Measurements from ENCODE around the gene SLCO1B3.
"Not testable (repeated sequence)": the region's sequence is repeated elsewhere in the genome, so short reads cannot be mapped to it uniquely, and the experiment has no call there.

Gene SLCO1B3, protein sequence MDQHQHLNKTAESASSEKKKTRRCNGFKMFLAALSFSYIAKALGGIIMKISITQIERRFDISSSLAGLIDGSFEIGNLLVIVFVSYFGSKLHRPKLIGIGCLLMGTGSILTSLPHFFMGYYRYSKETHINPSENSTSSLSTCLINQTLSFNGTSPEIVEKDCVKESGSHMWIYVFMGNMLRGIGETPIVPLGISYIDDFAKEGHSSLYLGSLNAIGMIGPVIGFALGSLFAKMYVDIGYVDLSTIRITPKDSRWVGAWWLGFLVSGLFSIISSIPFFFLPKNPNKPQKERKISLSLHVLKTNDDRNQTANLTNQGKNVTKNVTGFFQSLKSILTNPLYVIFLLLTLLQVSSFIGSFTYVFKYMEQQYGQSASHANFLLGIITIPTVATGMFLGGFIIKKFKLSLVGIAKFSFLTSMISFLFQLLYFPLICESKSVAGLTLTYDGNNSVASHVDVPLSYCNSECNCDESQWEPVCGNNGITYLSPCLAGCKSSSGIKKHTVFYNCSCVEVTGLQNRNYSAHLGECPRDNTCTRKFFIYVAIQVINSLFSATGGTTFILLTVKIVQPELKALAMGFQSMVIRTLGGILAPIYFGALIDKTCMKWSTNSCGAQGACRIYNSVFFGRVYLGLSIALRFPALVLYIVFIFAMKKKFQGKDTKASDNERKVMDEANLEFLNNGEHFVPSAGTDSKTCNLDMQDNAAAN

DNA sequence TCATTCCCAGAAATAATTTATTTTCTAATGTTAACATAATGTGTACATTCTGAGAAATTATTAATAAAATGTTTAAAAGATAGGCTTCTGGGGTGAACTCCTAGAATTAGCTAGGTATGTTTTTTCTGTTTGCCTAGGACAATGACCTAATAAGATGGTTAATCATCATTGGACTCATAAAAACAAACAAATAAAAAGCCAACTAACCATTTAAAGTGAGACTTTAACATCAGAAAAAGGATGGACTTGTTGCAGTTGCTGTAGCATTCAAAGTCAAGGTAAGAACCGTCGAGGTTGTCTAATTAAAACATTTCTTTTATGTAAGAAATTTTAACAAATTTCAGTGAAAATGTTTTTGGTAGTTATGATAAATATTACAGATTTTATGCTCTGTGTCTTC lies at the start of gene SLCO1B3:
Gene SLCO1B3, plus strand, starts transcription at position 219 of the 400 bp plus-strand sequence. CDS start 5,034 bp downstream, outside the sequence.
- no peak for DNase-seq

- DNase-seq = no peak
These were observed 33.1 kb upstream of the SLCO1B3 start for GRCh38 chr12:20777420-20777819.

DNA sequence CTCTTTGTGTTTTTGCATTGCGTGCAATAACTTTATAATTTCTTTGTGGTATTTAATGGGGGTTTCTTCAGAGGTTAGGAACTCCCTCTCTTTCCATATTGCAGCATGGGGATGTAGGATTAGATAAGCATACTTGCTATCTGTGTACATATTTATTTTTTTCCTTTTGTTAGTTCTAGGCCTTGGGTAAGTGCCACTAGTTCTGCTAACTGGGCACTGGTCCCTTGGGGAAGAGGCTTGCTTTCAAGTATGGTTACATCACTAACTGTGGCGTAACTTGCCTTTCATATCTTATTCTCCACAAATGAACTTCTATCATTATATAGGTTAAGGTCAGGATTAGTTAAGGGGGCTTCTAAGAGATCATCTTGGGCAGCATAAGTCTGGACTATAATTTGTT lies 31.5 kb upstream of the SLCO1B3 start:
- no peak for DNase-seq

DNA sequence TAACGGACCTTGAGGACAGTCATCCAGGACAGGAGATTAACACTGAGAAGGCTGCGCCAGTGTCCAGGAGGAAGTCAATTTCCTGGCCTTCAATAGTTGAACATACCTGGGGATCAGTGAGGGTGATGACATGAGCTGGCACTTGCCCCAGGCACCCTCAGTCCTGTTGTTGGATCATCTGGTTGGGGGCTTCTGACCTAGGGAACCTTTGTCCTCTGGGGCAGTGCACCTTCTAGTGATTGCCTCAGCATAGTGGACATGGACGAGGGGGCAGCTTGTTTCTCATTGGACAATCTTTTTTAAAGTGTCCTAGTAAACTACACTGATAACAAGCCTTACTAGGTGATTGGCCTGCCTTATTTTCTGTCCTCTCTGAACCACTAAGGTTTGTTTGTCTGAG lies 30.5 kb upstream of the SLCO1B3 start:
- not testable (repeated sequence) for DNase-seq

DNA sequence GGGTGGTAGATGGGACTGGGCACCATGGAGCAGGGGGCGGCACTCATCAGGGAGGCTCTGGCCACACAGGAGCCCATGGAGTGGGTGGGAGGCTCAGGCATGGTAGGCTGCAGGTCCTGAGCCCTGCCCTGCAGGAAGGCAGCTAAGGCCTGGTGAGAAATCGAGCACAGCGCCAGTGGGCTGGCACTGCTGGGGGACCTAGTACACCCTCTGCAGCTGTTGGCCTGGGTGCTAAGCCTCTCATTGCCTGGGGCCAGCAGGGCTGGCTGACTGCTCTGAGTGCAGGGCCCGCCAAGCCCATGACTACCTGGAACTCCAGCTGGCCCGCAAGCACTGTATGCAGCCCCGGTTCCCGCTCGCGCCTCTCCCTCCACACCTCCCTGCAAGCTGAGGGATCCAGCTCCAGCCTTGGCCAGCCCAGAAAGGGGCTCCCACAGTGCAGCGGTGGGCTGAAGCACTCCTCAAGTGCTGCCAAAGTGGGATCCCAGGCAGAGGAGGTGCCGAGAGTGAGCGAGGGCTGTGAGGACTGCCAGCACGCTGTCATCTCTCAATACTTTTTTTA lies 26.6 kb upstream of the SLCO1B3 start:
- DNase-seq = not testable (repeated sequence)

GRCh38 chr12:20792971-20793370 lies 17.5 kb upstream of the SLCO1B3 start:
- no peak for DNase-seq

DNA sequence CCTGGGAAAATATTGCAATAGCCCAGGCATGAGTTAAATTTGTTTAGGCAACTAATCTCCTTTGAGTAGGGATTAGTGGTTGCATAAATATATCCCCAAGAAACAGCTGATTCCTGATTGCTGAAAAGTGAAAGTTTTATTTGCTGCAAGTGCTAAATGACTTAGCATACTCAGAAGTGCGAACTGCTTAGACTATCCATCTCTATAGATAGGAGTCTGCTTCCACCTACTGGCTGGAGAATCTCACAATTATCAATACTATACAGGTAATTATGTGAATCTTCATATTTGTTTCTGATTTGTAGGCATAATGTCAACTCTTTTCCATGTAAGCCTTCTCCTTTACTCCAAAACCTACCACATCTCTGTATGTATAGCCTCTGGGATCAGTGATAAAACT lies 12.0 kb upstream of the SLCO1B3 start:
- DNase-seq = no peak

DNA sequence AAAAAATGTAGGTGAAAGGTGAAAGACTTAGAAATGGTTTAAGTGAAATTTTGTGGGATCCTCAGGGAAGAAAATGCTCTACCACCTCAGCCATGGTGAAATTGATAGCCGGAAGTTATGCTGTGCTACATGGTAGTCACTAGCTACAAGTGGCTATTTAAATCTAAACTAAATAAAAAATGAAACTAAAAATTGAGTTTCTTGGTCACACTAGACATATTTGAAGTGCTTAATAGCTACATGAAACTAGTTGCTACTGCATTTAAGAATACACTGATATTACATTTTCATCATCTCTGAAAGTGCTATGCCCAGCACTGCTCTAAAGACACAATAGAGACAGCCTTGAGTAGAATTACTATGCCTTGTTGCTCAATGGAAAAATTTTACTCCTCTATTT lies 10.3 kb upstream of the SLCO1B3 start:
- DNase-seq = no peak

DNA sequence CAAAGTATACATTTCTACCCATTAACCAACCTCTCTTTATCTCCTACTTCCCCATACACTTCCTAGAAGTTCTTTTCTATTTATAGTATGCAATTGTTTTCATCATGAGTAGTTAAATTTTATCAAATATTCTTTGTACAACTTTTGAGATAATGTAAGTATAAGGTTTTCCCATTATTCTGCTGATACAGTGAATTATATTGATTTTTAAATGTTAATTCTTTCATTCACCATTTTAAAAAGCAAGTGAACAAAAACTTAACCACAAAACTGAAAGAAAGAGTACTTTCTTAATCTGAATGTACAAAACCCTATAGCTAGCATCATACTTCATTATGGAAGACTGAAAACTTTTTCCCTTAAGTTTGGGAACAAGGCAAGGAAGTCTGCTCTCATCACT lies 9.5 kb upstream of the SLCO1B3 start:
- DNase-seq = no peak

DNA sequence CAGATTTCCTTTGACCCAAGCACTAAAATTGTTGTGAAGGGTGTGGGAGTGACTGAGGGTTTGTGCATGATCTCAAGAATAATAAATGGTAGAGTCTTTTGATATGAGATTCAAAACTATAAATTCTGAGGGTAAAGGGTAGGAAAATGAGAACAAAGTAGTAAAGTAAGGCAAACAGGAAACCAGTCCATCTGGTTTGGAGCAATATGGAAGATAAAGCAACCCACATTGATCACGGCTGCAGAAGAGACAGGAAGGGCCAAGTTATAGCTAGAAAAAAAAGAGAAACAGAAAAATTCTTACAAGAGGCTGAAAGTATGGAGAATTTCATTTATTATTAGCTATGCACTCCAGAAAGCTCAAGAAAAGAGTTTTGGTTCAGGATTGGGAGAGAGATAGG lies 4.6 kb upstream of the SLCO1B3 start:
- no peak for DNase-seq

DNA sequence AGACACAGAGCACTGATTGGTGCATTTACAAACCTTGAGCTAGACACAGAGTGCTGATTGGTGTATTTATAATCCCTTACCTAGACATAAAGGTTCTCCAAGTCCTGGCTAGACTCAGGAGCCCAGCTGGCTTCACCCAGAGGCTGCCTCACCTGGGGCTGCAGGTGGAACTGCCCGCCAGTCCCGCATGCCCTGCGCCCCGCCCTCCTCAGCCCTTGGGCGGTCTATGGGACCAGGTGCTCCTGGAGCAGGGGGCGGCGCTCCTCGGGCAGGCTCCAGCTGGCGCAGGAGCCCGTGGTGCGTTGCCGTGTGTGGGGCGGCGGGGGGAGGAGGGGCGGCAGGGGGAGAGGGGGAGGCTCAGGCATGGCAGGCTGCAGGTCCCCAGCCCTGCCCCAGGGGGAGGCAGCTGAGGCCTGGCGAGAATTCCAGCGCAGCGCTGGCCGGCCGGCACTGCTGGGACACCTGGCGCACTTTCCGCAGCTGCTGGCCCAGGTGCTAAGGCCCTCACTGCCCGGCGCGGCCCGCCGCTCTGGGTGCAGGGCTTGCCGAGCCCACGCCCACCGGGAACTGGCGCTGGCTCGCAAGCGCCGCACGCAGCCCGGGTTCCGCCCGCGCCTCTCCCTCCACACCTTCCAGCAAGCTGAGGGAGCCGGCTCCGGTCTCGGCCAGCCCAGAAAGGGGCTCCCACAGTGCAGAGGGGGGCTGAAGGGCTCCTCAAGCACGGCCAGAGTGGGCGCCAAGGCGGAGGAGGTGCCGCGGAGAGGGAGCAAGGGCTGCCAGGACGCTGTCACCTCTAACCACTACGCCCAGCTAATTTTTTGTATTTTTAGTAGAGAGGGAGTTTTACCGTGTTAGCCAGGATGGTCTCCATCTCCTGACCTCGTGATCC lies 3.1 kb upstream of the SLCO1B3 start:
- no peak for DNase-seq

GRCh38 chr12:20808521-20808920 lies 2.0 kb upstream of the SLCO1B3 start:
- DNase-seq = no peak

DNA sequence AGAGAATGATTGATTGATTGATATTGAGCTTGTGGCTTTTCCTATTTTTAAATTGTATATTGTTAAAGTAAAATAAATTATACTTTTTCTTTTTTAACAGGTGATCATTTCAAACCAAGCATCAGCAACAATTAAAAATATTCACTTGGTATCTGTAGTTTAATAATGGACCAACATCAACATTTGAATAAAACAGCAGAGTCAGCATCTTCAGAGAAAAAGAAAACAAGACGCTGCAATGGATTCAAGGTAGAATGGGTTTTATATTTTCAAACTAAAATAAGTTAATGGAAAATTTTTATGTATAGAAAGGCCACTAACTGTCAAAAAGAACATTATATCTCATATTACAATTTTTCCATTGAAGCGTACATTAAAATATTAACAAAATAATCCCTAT lies 5.1 kb downstream of the SLCO1B3 start:
- DNase-seq = no peak

GRCh38 chr12:20822415-20822814 lies 11.9 kb downstream of the SLCO1B3 start:
- no peak for DNase-seq

GRCh38 chr12:20822925-20823324 lies 12.4 kb downstream of the SLCO1B3 start:
- DNase-seq = no peak

- DNase-seq = no peak
These were observed 19.4 kb downstream of the SLCO1B3 start for GRCh38 chr12:20829919-20830318.

DNA sequence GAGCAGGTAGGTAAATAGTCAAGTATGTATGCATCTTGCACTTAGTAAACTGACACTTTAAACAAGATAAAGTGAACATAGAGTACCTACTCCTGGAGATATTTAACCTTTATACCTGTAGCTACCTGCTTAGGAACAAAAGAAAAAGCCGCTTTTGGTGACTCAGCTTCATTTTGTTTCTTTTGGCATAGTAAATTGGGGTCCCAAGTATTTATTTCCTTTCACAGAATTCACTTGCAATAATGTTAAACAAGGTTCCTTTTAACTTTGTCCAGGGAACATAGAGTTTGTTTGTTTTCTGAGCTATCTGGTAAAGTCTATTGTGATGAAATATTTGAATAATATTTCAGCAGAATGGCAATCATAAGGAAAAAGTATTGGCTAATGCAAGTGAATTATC lies 20.0 kb downstream of the SLCO1B3 start:
- DNase-seq = no peak

- DNase-seq = no peak
These were observed 22.4 kb downstream of the SLCO1B3 start for GRCh38 chr12:20832911-20833310.

GRCh38 chr12:20852649-20853048 lies 42.1 kb downstream of the SLCO1B3 start:
- no peak for DNase-seq

- DNase-seq = no peak
These were observed 52.6 kb downstream of the SLCO1B3 start for GRCh38 chr12:20863056-20863455.

GRCh38 chr12:20865873-20866272 lies 55.4 kb downstream of the SLCO1B3 start:
- DNase-seq = peak; percentile 32

GRCh38 chr12:20868277-20868676 lies 57.8 kb downstream of the SLCO1B3 start:
- DNase-seq = no peak

- DNase-seq = no peak
These were observed 72.8 kb downstream of the SLCO1B3 start for GRCh38 chr12:20883288-20883687.

All from SHP77 treated with DMSO at 0.1 percent for 48 hours (cell line).